IMR-90 (cell line): Measurements from ENCODE around the gene CBLN2. TPM values are rescaled to one million over a fixed set of nuclear protein-coding genes. Genes with fewer than 3 reads are reported as not detected.

Experiments used
- ATAC-seq: fragments of 200-7000 bp; cut with Tn5 transposase; 2 replicates; pipeline ENCODE4 v1.9.1; 2020; ENCODE audit warnings: low read depth, mild to moderate bottlenecking, moderate library complexity
- BruUV-seq: library from RNA; stranded (reverse); fragments of 400-500 nt; replicated peaks from 2 replicates; lab custom pipeline; 2021; lab: Mats Ljungman, UMichigan
- CTCF ChIA-PET: fragments of 300-600 bp; formaldehyde crosslinking; extraction: SDS; loops from one replicate; lab custom pipeline; 2021; ENCODE audit warnings: antibody characterized with exemption; lab: Yijun Ruan, JAX
- POLR2A ChIA-PET: fragments of 300-600 bp; sonication (Branson Sonifier 250); formaldehyde crosslinking; loops from one replicate; lab custom pipeline; 2022; ENCODE audit warnings: antibody characterized with exemption; ENCODE audit not compliant: unreplicated experiment; lab: Charles Lee
- DNase-seq: peaks from one replicate; pipeline ENCODE4 v3.0.0; 2013
- H2AFZ ChIP-seq: replicated peaks from 2 replicates; pipeline ENCODE3; 2013; ENCODE audit warnings: low read length, mild to moderate bottlenecking; ENCODE audit not compliant: poor library complexity
- H2AK5ac ChIP-seq: 2 replicates; pipeline ENCODE4 v1.6.1; 2013; ENCODE audit warnings: low read depth, low read length, inconsistent platforms
- H2AK9ac ChIP-seq: replicated peaks from 2 replicates; pipeline ENCODE3; 2013; ENCODE audit warnings: mild to moderate bottlenecking, low read depth, low read length, moderate library complexity; ENCODE audit not compliant: poor library complexity
- H2BK120ac ChIP-seq: 2 replicates; pipeline ENCODE4 v1.6.1; 2013; ENCODE audit warnings: low read depth, low read length, inconsistent platforms
- H2BK15ac ChIP-seq: 3 replicates; pipeline ENCODE4 v1.6.1; 2013; ENCODE audit warnings: low read depth, low read length, inconsistent platforms
- H2BK20ac ChIP-seq: 2 replicates; pipeline ENCODE4 v1.6.1; 2013; ENCODE audit warnings: low read depth, mild to moderate bottlenecking, inconsistent platforms, low read length, moderate library complexity
- H2BK5ac ChIP-seq: 2 replicates; pipeline ENCODE4 v1.6.1; 2013; ENCODE audit warnings: mild to moderate bottlenecking, low read depth, low read length, inconsistent platforms; ENCODE audit not compliant: poor library complexity, severe bottlenecking
- H3K14ac ChIP-seq: replicated peaks from 2 replicates; pipeline ENCODE4 v1.6.1; 2013; ENCODE audit warnings: low read depth, low read length, inconsistent platforms
- H3K18ac ChIP-seq: 2 replicates; pipeline ENCODE4 v1.6.1; 2013; ENCODE audit warnings: low read depth, low read length, control low read depth
- H3K23ac ChIP-seq: 2 replicates; pipeline ENCODE4 v1.6.1; 2013; ENCODE audit warnings: low read depth, low read length, inconsistent platforms
- H3K27ac ChIP-seq: 2 replicates; pipeline ENCODE4 v1.5.1; 2013; ENCODE audit warnings: mild to moderate bottlenecking, control low read depth, low read length; ENCODE audit not compliant: insufficient read depth
- H3K27me3 ChIP-seq: 2 replicates; pipeline ENCODE4 v1.6.1; 2013; ENCODE audit warnings: low read length; ENCODE audit not compliant: control insufficient read depth, insufficient read depth
- H3K36me3 ChIP-seq: 2 replicates; pipeline ENCODE4 v1.6.1; 2013; ENCODE audit warnings: low read length, mixed read lengths; ENCODE audit not compliant: control insufficient read depth, insufficient read depth
- H3K4ac ChIP-seq: 2 replicates; pipeline ENCODE4 v1.6.1; 2013; ENCODE audit warnings: low read depth, low read length, inconsistent platforms
- H3K4me1 ChIP-seq: 2 replicates; pipeline ENCODE4 v1.6.1; 2013; ENCODE audit warnings: low read length, mixed read lengths; ENCODE audit not compliant: control insufficient read depth, insufficient read depth
- H3K4me2 ChIP-seq: 2 replicates; pipeline ENCODE4 v1.6.1; 2013; ENCODE audit warnings: low read depth, mild to moderate bottlenecking, control low read depth, low read length, moderate library complexity
- H3K4me3 ChIP-seq: 2 replicates; pipeline ENCODE4 v1.5.1; 2013; ENCODE audit warnings: low read depth, mild to moderate bottlenecking, control low read depth, low read length, moderate library complexity; ENCODE audit not compliant: insufficient read depth
- H3K56ac ChIP-seq: 2 replicates; pipeline ENCODE4 v1.6.1; 2013; ENCODE audit warnings: low read length, inconsistent platforms; ENCODE audit not compliant: insufficient read depth; ENCODE audit errors: extremely low read depth
- H3K79me1 ChIP-seq, 2 experiments: 2 replicates each; pipeline ENCODE4 v1.6.1; 2013; ENCODE audit warnings: low read length in 2 of 2, inconsistent platforms in 1 of 2, low read depth in 1 of 2
- H3K9ac ChIP-seq: 2 replicates; pipeline ENCODE4 v1.6.1; 2013; ENCODE audit warnings: low read depth, low read length, control low read depth
- H3K9me1 ChIP-seq: 2 replicates; pipeline ENCODE4 v1.6.1; 2013; ENCODE audit warnings: low read length, inconsistent platforms; ENCODE audit not compliant: insufficient read depth
- H3K9me3 ChIP-seq: 2 replicates; pipeline ENCODE4 v1.6.1; 2013; ENCODE audit warnings: low read length; ENCODE audit not compliant: control insufficient read depth, insufficient read depth
- H4K20me1 ChIP-seq: 2 replicates; pipeline ENCODE4 v1.6.1; 2013; ENCODE audit warnings: low read length, inconsistent platforms; ENCODE audit not compliant: insufficient read depth
- H4K5ac ChIP-seq: 2 replicates; pipeline ENCODE4 v1.6.1; 2013; ENCODE audit warnings: mild to moderate bottlenecking, low read depth, low read length, control low read depth
- H4K8ac ChIP-seq, 2 experiments: 2 replicates each; pipeline ENCODE4 v1.6.1; 2013; ENCODE audit warnings: low read depth in 2 of 2, low read length in 2 of 2, control low read depth in 1 of 2, inconsistent platforms in 1 of 2
- H4K91ac ChIP-seq: 2 replicates; pipeline ENCODE4 v1.6.1; 2013; ENCODE audit warnings: low read depth, low read length, inconsistent platforms; ENCODE audit not compliant: insufficient read depth
- BHLHE40 ChIP-seq: fragments of 150-350 bp; IDR thresholded peaks from 2 replicates; pipeline ENCODE4 v1.6.1; 2016; ENCODE audit warnings: mild to moderate bottlenecking, low read depth, low read length
- CEBPB ChIP-seq: IDR thresholded peaks from 2 replicates; pipeline ENCODE4 v1.6.1; 2012; ENCODE audit warnings: low read depth, low read length, improper control_type of control experiment
- CHD1 ChIP-seq: IDR thresholded peaks from 2 replicates; pipeline ENCODE4 v1.6.1; 2012; ENCODE audit warnings: low read depth, low read length, improper control_type of control experiment
- CTCF ChIP-seq: conservative IDR thresholded peaks from 2 replicates; pipeline ENCODE4 v1.5.1; 2012; ENCODE audit warnings: mild to moderate bottlenecking, low read depth, low read length, improper control_type of control experiment
- FOS ChIP-seq: fragments of 150-350 bp; IDR thresholded peaks from 2 replicates; pipeline ENCODE4 v1.6.1; 2016; ENCODE audit warnings: low read depth, low read length
- MAFK ChIP-seq: IDR thresholded peaks from 2 replicates; pipeline ENCODE4 v1.6.1; 2012; ENCODE audit warnings: low read depth, low read length, improper control_type of control experiment
- MAZ ChIP-seq: IDR thresholded peaks from 2 replicates; pipeline ENCODE4 v1.6.1; 2012; ENCODE audit warnings: low read depth, mild to moderate bottlenecking, low read length, improper control_type of control experiment, moderate library complexity, borderline replicate concordance
- MXI1 ChIP-seq: IDR thresholded peaks from 2 replicates; pipeline ENCODE4 v1.6.1; 2012; ENCODE audit warnings: low read depth, mild to moderate bottlenecking, low read length, moderate library complexity, borderline replicate concordance
- NFE2L2 ChIP-seq: fragments of 150-350 bp; IDR thresholded peaks from 2 replicates; pipeline ENCODE4 v1.6.1; 2016; ENCODE audit warnings: low read depth, mild to moderate bottlenecking, low read length
- POLR2A ChIP-seq: IDR thresholded peaks from 2 replicates; pipeline ENCODE4 v1.6.1; 2012; ENCODE audit warnings: mild to moderate bottlenecking, low read depth, low read length
- RAD21 ChIP-seq: IDR thresholded peaks from 2 replicates; pipeline ENCODE4 v1.6.1; 2012; ENCODE audit warnings: low read length, improper control_type of control experiment
- RCOR1 ChIP-seq: IDR thresholded peaks from 2 replicates; pipeline ENCODE4 v1.6.1; 2012; ENCODE audit warnings: mild to moderate bottlenecking, low read length, improper control_type of control experiment; ENCODE audit not compliant: insufficient replicate concordance
- RFX5 ChIP-seq: IDR thresholded peaks from 2 replicates; pipeline ENCODE4 v1.8.0; 2012; ENCODE audit warnings: low read depth, mild to moderate bottlenecking, low read length, moderate library complexity
- SMC3 ChIP-seq: fragments of 150-350 bp; IDR thresholded peaks from 2 replicates; pipeline ENCODE4 v1.6.1; 2016; ENCODE audit warnings: low read depth, mild to moderate bottlenecking, antibody characterized with exemption, low read length, moderate library complexity
- WGBS, 2 experiments: methylation state at CpG; one replicate each; pipeline versions ENCODE4 v1.1.5 to v1.1.7; 2013; ENCODE audit warnings: missing lambda C conversion rate in 2 of 2; ENCODE audit not compliant: insufficient read length in 1 of 2; ENCODE audit errors: extremely low coverage in 2 of 2; 5-methylcytosine and 5-hydroxymethylcytosine counted together
- dilution Hi-C: fragments of 300-500 bp; cut with HindIII; formaldehyde crosslinking; loops from one replicate; pipeline ENCODE4 v1.14.3; 2018; ENCODE audit warnings: low sequenced_read_pairs; ENCODE audit not compliant: unreplicated experiment
- in situ Hi-C: fragments of 300-500 bp; cut with MboI; formaldehyde crosslinking; loops from 3 replicates; pipeline ENCODE4 v1.14.3; 2019; ENCODE audit warnings: low sequenced_read_pairs, inconsistent platforms, mixed read lengths
- intact Hi-C: fragments of 100-400 bp; cut with micrococcal nuclease; formaldehyde crosslinking; loops from 2 replicates; pipeline ENCODE4 v1.10.0; 2022
- polyA plus RNA-seq, 3 experiments: library from polyadenylated mRNA; depleted of rRNA; stranded (reverse); fragments of >200 nt; gene quantifications; 2 replicates each; pipeline ENCODE4 v1.2.3, GENCODE V29; 2012; ENCODE audit warnings: low replicate concordance in 1 of 3
- total RNA-seq: library from RNA; depleted of rRNA; stranded (reverse); fragments of >200 nt; gene quantifications from 2 replicates; pipeline ENCODE4 v1.2.3, GENCODE V29; 2012
- TF ChIP-seq, protein P1 (sequence below): fragments of 150-350 bp; IDR thresholded peaks from 2 replicates; pipeline ENCODE4 v1.6.1; 2016; ENCODE audit warnings: low read depth, mild to moderate bottlenecking, low read length, moderate library complexity, borderline replicate concordance
- TF ChIP-seq, protein P2 (sequence below): fragments of 150-350 bp; IDR thresholded peaks from 2 replicates; pipeline ENCODE4 v1.6.1; 2017; ENCODE audit warnings: mild to moderate bottlenecking, antibody characterized with exemption, low read length, low read depth

The CBLN2 gene
- total and polyA plus RNA-seq, 2 of the 4 experiments (the other 2 are of a cell fraction) = not detected

- ChIA-PET CTCF (no interaction called here), POLR2A (interaction anchor here (0.6 kb wide), 1 partner anchor 219 kb away, joined by 3 read pairs; no protein-coding TSS in a partner anchor)
- H2AFZ ChIP-seq = no peak overlapping the region
- no peak overlapping the region for H2BK5ac ChIP-seq
- H3K9me3 ChIP-seq = peaks cover 11% of the 10 kb centered on the region
- H3K27me3 ChIP-seq = no peaks in the 10 kb centered on the region
- no peak overlapping the region for H2BK120ac ChIP-seq
- dilution Hi-C loops (no loop called here), in situ Hi-C loops (no loop called here), intact Hi-C loops (no loop called here)
- WGBS, 2 experiments = 83% methylated on average over 2 of the region's 3 CpGs; no CpG with 5 or more reads in 1 of the 2 experiments
- ATAC-seq = no peak
- H3K4me3 ChIP-seq = no peak overlapping the region
- no peak overlapping the region for H2BK15ac ChIP-seq
- H2AK9ac ChIP-seq = no peak overlapping the region
- H3K36me3 ChIP-seq = no peaks in the 10 kb centered on the region
- no peak overlapping the region for H3K4ac ChIP-seq
- no peaks in the 10 kb centered on the region for H3K4me1 ChIP-seq
- no peak overlapping the region for H3K56ac ChIP-seq
- no peaks in the 10 kb centered on the region for H3K79me1 ChIP-seq
- BruUV-seq = no TSS peak
- no peak overlapping the region for H3K27ac ChIP-seq
- no peak overlapping the region for H2BK20ac ChIP-seq
- no peak overlapping the region for H3K14ac ChIP-seq
- no peak overlapping the region for H2AK5ac ChIP-seq
- no peaks in the 10 kb centered on the region for H4K20me1 ChIP-seq
- H3K23ac ChIP-seq = no peak overlapping the region
- no peak overlapping the region for H4K8ac ChIP-seq
- no peak overlapping the region for H4K5ac ChIP-seq
- no peak for DNase-seq
- H3K18ac ChIP-seq = no peak overlapping the region
- H3K9me1 ChIP-seq = no peaks in the 10 kb centered on the region
- H4K91ac ChIP-seq = no peak overlapping the region
- H3K9ac ChIP-seq = no peak overlapping the region
- TF ChIP-seq RAD21 (no peak), FOS (no peak), NFE2L2 (no peak), RCOR1 (no peak), MXI1 (no peak), SMC3 (no peak), CTCF (no peak), CHD1 (no peak), MAFK (no peak), CEBPB (no peak), POLR2A (no peak), BHLHE40 (no peak), RFX5 (no peak), MAZ (no peak)
- TF ChIP-seq, protein P1, sequence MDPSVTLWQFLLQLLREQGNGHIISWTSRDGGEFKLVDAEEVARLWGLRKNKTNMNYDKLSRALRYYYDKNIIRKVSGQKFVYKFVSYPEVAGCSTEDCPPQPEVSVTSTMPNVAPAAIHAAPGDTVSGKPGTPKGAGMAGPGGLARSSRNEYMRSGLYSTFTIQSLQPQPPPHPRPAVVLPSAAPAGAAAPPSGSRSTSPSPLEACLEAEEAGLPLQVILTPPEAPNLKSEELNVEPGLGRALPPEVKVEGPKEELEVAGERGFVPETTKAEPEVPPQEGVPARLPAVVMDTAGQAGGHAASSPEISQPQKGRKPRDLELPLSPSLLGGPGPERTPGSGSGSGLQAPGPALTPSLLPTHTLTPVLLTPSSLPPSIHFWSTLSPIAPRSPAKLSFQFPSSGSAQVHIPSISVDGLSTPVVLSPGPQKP = no peak
- TF ChIP-seq, protein P2, sequence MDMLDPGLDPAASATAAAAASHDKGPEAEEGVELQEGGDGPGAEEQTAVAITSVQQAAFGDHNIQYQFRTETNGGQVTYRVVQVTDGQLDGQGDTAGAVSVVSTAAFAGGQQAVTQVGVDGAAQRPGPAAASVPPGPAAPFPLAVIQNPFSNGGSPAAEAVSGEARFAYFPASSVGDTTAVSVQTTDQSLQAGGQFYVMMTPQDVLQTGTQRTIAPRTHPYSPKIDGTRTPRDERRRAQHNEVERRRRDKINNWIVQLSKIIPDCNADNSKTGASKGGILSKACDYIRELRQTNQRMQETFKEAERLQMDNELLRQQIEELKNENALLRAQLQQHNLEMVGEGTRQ = no peak
- H3K4me2 ChIP-seq = no peak overlapping the region
Measured at GRCh38 chr18:72566290-72566689, 22.1 kb upstream of the CBLN2 start.
